HG03565 (cell line): ENCODE results near the gene A4GNT.
"Not testable (repeated sequence)": the region's sequence is repeated elsewhere in the genome, so short reads cannot be mapped to it uniquely, and the experiment has no call there.

ENCODE experiments used
- ATAC-seq: cut with Tn5 transposase; IDR thresholded peaks from one replicate; pipeline ENCODE4 v1.9.1; 2021; ENCODE audit warnings: mild to moderate bottlenecking, moderate library complexity; ENCODE audit not compliant: unreplicated experiment

The A4GNT gene

DNA sequence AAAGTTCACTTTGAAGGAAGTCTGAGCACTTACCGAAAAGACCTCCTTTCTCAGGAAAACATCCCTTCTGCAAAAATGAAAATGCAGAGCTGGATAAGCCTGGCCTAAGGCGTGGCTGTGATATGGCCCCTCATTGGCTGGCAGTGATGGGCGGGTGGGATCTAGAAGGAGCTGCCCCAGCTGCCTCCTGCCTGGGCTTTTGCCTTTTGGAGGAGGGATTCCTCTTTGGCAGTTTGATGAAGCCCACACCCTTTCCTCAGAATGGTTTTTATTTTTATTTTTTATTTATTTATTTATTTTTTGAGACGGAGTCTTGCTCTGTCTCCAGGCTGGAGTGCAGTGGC is 12.8 kb downstream of the A4GNT start:
- no peak for ATAC-seq

DNA sequence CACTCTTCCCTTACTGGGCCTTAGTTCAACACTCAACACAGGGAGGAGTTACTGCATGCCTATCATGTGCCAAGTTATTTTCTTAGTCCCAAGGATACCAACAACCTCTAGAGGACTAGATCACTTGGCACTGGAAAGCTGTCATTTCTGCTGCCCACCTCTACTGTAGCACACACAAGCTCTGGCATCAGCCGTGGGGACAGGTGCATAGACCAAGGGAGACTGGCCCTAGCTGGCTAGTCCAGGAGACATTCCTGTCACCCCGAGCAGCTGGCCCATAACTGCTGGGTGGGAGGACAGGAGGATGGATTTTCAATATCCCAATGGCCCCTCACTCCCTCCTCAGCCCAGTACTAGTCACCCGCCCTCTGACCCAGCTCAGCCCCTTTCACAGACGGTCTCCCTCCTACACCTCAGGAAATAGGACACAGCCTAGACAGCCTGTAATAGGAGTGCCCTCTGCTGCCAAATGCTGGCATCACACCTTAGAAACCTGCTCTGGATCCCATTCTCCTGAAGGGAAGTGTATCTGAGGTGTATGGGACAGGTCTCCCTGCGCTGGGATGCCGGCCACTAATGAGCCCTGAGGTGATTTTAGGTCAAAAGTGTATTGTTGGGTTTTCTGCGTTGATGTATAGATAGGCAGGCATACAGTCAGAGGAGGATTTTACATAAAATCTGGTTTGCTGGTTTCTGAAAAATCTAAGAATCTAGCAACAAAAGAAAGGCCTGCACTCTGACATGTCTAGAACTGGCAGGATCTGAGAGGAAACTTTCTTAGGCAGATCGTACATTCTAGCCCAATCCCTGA is 13.4 kb downstream of the A4GNT start:
- peak; percentile 80 for ATAC-seq

DNA sequence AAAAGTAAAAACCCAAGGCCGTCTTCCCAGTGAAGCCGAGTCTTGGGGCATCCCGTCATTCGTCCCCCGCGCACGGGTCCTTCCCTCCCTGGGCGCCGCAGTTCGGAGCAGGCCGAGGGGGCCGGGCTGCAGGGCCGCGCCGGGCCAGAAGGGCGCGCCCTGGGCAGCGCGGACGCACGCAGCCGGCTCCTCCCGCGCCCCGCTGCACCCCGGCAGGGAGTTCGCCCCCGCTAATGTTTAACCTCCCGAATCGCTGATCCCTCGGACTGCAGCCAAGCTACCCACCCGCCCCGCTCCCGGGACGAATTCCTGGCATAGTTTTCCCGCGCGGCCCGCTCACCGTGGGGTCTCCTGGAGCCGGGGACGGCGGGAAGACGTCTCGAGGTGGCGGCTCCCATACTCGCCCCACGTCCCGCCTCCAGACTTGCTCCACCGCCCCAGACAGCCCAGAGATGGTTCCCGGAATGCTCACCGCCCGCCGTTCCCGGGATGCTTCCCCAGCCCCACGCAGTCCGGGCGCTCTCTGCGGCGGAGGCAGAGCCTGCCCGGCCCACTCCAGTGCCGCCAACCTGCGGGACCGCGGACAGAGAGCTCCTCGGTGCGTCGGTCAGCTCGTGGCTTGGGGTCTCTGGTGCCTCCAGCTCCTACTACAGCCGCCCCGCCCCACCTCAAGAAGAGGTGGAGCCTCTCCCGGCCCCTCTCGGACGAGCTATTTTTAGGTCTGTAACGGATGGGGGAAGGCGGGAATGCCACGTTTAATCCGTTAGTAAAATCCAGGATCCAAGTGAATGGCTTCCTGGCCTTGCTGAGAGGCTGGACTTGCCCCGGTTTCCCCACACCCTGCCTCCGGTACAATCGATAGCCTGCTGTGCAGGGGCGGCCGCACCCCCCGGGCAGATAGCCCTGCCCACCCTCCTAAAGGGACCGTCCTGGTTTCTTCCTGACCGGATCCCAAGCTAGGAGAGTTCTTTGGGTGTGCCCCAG is 16.9 kb downstream of the A4GNT start, which contains the start of gene DZIP1L:
Gene DZIP1L, minus strand, starts transcription at position 621 of the 984 bp plus-strand sequence. CDS start 11,637 bp downstream, outside the sequence.
- peak; percentile 69 for ATAC-seq

DNA sequence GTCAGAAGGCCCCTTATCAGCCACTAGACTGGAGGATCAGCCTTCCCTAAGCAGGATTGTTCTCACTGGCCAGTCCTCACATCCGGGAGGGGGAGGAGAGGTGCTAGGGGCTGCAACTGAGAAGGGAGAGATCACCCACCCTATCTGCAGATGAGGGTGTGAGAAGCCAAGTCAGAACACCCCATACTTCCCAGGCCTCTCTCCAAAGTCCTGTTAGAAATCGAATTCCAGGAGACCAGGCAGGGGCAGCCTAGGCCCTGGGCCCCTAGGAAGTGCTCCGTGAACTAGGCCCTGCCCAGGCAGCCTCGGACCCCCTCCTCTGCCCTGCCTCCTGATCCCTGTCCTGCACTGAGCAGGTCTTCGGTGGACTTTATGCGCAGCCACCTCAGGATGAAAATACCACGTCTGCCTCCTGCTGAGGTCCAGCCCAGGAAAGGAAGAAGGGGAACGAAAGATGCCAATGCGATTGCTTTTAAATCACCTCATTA is 17.7 kb downstream of the A4GNT start:
- no peak for ATAC-seq

DNA sequence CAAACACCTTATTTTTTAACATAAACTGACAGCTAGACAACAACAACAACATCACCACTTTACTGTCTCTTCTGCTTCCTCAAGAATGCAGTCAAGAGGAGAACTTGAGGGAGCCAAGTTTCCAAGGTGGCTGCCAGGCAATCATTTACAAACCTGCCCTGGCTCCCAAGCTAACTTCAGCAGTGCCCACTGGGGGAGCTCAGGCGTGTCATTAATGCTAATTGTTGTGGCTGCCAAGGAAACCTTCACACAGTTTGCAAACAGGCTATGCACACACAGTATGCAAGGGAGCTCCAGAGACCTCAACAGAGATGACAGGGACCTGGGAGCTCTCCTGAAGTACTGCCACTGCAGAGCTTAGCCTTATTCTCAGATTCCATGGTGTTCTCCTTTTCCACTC is 18.9 kb downstream of the A4GNT start:
- no peak for ATAC-seq

DNA sequence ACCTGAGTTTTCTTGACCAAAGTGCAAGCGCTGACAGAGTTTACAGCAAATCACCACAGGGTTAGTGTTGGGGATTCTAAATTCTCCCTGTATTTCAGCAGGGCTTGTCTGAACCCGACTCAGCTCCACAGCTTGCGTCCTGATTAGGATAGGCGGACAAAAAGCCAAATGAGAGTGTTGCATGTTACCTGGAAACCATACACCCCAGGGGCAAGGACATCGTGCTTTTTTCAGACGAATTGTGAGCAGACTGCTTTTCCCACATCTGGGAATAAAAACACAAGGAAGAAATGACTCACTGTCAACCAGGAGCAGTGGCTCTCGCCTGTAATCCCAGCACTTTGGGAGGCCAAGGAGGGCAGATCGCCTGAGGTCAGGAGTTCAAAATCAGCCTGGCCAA is 19.8 kb downstream of the A4GNT start:
- no peak for ATAC-seq

DNA sequence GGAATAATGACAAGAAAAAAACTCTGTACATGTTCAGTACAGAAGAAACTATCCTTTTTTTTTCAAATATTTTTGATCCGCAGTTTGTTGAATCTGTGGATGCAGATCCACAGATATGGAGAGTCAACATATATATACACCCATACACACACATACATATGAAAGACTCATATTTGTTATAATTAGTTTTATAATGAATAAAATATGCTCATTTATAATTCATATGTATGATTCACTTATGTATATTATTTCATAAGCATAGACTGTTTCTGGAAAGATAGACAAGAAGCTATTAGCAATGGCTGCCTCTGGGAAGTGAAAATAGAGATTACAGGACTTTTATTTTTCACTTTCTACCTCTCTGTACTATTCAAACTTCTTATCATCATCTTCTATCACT is 26.6 kb downstream of the A4GNT start:
- no peak for ATAC-seq

DNA sequence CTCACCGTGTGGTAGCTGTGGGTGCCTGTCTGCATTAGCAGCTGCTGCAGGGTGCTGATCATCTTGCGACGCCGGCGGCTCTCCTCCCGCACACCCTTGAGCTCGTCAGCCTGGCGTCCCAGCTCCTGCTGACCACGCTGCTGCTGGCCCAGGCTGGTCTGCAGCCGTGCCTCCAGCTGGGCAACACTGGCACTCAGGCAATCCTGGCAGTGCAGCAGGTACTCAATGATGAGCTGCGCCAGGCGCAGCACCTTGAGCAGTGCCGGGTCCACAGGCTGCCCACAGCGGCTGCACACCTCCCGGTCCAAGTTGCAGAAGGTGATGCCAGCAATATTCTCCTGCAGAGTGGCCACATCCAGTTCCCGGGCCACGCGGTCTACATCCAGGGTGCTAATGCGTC is 28.7 kb downstream of the A4GNT start:
- no peak for ATAC-seq

DNA sequence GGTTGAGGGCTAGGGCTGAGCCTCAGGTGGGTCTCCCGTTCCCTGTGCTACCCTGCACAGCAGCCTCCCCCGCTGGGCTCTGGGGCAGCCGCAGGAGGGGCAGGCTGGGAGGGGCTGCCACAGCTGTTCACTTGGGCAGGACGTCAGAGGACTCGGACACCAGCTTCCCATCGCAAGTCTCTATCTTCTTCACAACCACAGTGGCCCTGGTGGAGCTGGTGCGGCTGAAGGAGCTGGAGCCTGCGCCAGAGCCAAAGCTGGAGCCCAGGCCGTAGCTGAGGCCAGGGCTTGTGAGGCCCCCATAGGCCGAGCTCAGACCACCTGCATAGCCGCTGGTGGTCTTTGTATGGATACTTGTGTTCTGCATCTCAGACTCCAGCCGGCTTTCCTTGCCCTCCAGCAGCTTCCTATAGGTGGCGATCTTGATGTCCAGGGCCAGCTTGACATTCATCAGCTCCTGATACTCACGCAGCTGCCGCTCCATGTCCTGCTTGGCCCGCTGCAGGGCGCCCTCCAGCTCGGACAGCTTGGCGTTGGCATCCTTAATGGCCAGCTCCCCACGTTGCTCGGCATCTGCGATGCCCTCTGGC is 30.7 kb downstream of the A4GNT start:
- not testable (repeated sequence) for ATAC-seq

DNA sequence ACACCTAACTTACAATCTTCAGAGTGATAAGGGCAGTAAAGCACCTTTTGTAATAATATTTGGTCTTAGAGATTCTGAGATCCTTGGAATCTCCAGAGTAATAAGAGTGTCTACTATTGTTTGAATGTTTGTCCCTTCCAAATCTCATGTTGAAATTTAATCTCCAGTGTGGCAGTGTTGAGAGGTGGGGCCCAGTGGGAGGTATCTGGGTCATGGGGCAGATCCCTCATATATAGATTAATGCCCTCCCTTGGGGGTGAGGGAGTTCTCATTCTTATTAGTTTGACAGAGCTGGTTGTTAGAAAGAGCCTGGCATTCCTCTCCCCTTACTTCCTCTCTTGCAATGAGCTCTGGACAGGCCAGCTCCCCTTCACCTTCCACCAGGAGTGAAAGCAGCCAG is 32.8 kb downstream of the A4GNT start:
- ATAC-seq: no peak

DNA sequence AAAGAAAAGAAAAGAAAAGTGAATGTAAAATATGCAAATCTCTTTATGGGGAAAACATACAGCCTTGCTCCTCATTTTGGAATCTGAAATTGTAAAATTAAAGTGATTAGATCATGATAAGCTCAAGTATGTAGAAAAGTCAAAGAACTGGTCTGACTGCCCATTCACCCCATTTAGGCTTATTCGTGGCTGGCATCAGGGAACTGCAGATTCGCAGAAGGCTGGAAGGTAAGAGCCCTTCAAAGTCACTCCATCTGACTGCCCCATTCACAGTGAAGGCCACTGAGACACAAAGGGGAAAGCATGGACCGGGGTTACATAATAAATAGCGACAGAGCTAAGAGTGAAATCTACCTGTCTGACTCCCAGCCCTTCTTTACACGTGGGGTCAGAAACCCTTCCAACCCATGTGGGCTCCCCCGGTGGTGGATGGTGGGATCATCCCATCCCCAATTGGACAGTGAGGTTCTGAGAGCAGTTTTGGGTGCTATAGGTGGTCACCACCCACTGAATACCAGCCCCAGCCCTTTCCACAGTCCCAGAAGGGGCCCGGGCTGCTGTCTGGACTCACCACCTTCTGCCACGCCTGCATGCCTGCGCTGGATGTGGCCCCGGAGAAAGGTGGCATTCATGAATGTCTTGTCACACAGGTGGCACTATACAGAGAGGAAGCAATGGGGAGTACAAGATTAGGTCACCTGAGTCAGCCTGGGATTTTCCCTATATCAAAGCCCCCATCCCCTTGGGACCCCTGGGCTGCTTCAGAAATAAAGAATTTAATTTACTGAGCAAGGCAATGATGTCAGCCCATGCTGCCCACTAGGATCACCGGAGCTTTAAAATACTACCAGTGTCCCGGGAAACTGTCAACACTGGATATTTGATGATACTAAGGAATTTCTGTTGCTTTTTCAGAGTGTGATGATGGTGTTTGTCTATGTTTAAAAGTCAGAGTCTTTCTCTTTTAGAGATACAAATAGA is 34.7 kb downstream of the A4GNT start:
- ATAC-seq: peak; percentile 54

DNA sequence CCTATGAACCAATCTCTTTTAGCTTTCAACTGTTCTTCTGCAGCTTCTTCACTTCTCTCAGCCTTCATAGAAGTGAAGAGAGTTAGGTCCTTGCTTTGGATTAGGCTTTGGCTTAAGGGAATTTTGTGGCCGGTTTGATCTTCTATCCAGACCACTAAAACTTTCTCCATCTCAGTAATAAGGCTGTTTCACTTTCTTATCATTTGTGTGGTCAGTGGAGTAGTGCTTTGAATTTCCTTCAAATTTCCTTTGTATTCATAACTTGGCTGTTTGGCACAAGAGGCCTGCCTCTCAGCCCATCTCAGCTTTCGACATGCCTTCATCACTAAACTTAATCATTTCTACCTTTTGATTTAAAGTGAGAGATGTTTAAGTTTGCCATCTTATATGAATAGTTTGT is 38.5 kb downstream of the A4GNT start:
- no peak for ATAC-seq

DNA sequence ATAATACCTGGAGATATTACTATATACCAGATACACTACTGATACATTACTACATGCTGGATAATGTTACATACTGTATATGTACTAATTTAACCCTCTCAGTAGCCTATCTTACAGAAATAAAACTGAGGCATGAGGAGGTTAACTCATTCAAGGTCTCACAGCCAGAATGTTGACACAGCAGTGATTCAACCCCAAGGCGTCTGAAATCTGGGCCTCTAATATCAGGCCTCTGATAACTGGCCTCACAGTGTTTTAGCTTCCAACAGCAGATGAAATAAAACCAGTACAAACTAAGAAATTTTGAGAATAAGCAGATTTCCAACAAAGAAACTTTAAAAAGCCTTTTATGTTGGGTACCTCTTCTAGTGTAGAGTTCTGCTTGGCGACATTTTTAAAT is 40.2 kb downstream of the A4GNT start:
- no peak for ATAC-seq

DNA sequence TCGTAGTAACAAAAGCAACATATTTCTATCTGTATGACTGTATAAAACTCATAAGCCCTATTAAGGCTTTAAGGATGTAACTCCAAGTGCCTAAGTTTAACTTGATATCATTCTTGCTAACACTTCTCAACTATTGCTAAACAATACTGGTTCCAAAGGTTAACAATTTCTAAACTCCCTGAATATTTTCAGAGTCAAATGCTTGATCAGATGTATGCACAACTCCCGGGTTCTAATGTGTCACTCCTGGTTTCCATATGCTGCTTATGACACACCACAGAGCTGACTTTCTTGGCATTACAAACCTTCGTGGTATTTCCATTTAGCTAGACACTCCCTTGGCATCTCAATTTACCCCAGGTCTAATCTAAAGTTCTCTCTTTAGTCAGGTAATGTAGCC is 43.1 kb downstream of the A4GNT start:
- ATAC-seq: no peak

DNA sequence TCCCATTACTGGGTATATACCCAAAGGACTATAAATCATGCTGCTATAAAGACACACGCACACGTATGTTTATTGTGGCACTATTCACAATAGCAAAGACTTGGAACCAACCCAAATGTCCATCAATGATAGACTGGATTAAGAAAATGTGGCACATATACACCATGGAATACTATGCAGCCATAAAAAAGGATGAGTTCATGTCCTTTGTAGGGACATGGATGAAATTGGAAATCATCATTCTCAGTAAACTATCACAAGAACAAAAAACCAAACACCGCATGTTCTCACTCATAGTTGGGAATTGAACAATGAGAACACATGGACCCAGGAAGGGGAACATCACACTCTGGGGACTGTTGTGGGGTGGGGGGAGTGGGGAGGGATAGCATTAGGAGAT is 46.4 kb downstream of the A4GNT start:
- ATAC-seq: not testable (repeated sequence)

DNA sequence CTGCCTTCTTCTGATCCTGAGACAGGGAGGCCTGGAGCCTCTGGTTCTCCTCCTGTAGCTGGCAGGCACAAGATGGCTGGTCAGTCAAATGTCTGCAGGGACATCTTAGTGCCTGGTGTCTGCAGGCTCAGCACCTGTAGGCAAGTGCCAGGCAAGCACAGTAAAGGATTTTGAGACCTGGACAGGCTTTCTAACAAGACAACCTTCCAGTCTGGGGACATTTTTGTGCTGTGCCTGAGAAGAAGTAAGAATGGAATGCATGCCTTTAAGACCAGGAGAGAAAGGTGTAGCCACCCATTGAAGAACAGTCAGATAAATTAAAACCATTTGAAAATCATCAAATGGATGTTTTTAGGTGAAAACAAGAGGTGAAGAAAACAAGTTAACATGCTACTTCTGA is 48.0 kb downstream of the A4GNT start:
- no peak for ATAC-seq

DNA sequence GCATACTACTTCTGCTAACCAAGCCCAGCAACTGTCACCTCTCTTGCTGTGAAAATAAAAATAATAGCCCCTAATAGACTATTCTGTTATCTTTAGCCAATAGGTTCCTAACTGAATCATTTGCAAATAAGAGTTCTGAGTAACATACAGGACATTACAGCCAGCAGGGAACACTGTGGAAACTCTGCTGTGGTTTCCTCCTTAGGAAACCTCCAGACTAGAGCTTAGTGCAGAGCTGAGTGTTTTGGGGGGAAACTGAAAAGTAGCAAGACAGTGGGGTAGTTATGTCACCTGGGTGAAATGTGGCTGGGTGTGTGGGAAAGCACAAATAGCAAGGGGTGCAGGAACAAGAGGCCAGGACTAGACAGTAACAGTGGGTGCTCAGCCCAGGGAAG is 49.2 kb downstream of the A4GNT start:
- ATAC-seq: peak; percentile 20

DNA sequence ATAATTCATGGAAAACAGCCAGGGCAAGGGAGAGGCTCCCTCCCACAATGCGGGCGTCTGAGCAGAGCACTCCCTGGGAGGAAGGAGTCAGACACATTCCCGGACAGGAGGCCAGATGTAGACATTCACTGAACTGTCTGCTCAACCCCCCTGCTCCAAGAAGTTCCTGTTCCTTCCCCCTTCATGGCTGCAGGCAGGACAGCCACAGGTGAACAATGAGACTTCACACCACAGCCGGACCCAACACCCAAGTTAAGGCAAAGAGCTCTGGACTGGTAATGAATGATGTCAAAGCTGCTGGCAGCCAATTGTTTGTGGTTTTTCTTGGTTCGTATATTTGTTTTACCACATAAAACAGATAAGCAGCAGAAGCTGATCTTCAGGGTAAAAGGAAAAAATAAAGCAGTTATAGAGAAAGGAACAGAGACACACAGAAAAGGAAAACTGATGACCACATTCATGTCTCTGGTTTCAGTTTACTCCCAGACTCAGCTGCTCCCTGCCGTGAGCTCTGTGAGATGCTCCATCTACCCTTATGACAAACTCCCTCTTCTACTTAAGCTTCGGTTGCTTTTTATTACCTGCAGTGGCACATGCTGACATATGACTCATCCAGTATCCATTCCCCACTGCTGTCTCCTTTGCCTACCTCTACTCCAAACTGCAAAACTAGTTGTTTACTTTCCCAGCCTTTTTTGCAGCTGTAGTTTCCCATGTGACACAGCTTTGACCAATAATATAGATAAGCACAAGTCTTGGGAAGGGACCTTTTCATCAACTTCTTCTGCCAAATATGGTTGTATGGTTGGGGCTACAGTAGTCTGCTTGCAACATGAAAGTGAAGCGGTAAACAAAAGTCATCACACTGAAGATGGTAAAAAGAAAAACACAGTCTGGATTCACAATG is 49.9 kb downstream of the A4GNT start:
- ATAC-seq: peak; percentile 81
